Karpas-422 (cell line): ENCODE measurements around the gene SPECC1. TPM values are rescaled to one million over a fixed set of nuclear protein-coding genes. Genes with fewer than 3 reads are reported as not detected.

Experiments used
- DNase-seq: peaks from one replicate; pipeline ENCODE4 v3.0.0-alpha.2; 2015
- H2AFZ ChIP-seq: fragments of 200-600 bp; sonication (generic); 2 replicates; pipeline ENCODE4 v1.6.1; 2014; ENCODE audit warnings: antibody characterized with exemption, low read length, mixed read lengths
- H3K27ac ChIP-seq: fragments of 200-600 bp; sonication (generic); 2 replicates; pipeline ENCODE4 v1.5.1; 2014; ENCODE audit warnings: mild to moderate bottlenecking, low read length, moderate library complexity
- H3K27me3 ChIP-seq: fragments of 200-600 bp; sonication (generic); 2 replicates; pipeline ENCODE4 v1.6.1; 2014; ENCODE audit warnings: low read length, mixed read lengths
- H3K36me3 ChIP-seq: fragments of 200-600 bp; sonication (generic); 2 replicates; pipeline ENCODE4 v1.6.1; 2014; ENCODE audit warnings: low read length, mixed read lengths; ENCODE audit not compliant: insufficient read depth
- H3K4me1 ChIP-seq: fragments of 200-600 bp; sonication (generic); 2 replicates; pipeline ENCODE4 v1.6.1; 2014; ENCODE audit warnings: mild to moderate bottlenecking, low read length, mixed read lengths
- H3K4me2 ChIP-seq: fragments of 200-600 bp; sonication (generic); 2 replicates; pipeline ENCODE4 v1.6.1; 2014; ENCODE audit warnings: low read length, low read depth, mild to moderate bottlenecking; ENCODE audit not compliant: poor library complexity, severe bottlenecking
- H3K4me3 ChIP-seq: fragments of 200-600 bp; sonication (generic); 2 replicates; pipeline ENCODE4 v1.5.1; 2014; ENCODE audit warnings: mild to moderate bottlenecking, antibody characterized with exemption, low read length, mixed read lengths
- H3K79me2 ChIP-seq: fragments of 200-600 bp; sonication (generic); 2 replicates; pipeline ENCODE4 v1.6.1; 2014; ENCODE audit warnings: mild to moderate bottlenecking, low read length, mixed read lengths
- H3K9ac ChIP-seq: fragments of 200-600 bp; sonication (generic); 2 replicates; pipeline ENCODE4 v1.6.0; 2014; ENCODE audit warnings: low read length
- H3K9me2 ChIP-seq: fragments of 200-600 bp; sonication (generic), shearing (Covaris generic); replicated peaks from 2 replicates; pipeline ENCODE4 v1.6.0; 2014; ENCODE audit warnings: mild to moderate bottlenecking, low read length, moderate library complexity; ENCODE audit not compliant: insufficient read depth
- H3K9me3 ChIP-seq: fragments of 300-700, 200-600 bp; sonication (generic); 2 replicates; pipeline ENCODE4 v1.6.1; 2014; ENCODE audit warnings: low read length, mixed read lengths
- H4K20me1 ChIP-seq: fragments of 200-600 bp; sonication (generic); 2 replicates; pipeline ENCODE4 v1.6.1; 2014; ENCODE audit warnings: mild to moderate bottlenecking, antibody characterized with exemption, low read length, low read depth; ENCODE audit not compliant: insufficient read depth
- total RNA-seq: library from RNA; depleted of rRNA; stranded (reverse); fragments of >200 nt; shearing (Covaris generic); gene quantifications from 2 replicates; pipeline ENCODE4 v1.2.3, GENCODE V29; 2014; ENCODE audit warnings: low replicate concordance

SPECC1 gene
- total RNA-seq, 1 experiment from 2014 or later = not detected

- Histone ChIP-seq H3K27me3 (no peaks in the 10 kb centered on the region), H3K4me1 (no peaks in the 10 kb centered on the region), H3K9me3 (no peaks in the 10 kb centered on the region), H3K4me3 (no peak overlapping the region), H3K4me2 (no peak overlapping the region), H3K9me2 (no peaks in the 10 kb centered on the region), H4K20me1 (no peaks in the 10 kb centered on the region), H3K27ac (no peak overlapping the region), H3K79me2 (no peaks in the 10 kb centered on the region), H2AFZ (no peak overlapping the region), H3K36me3 (no peaks in the 10 kb centered on the region), H3K9ac (no peak overlapping the region)
- DNase-seq = no peak
Measured at GRCh38 chr17:20299013-20299412, 289.9 kb downstream of the SPECC1 start.

- Histone ChIP-seq H3K36me3 (no peaks in the 10 kb centered on the region), H3K4me2 (no peak overlapping the region), H3K9me3 (no peaks in the 10 kb centered on the region), H3K27me3 (no peaks in the 10 kb centered on the region), H2AFZ (no peak overlapping the region), H3K9me2 (no peaks in the 10 kb centered on the region), H3K9ac (no peak overlapping the region), H4K20me1 (no peaks in the 10 kb centered on the region), H3K4me3 (no peak overlapping the region), H3K27ac (no peak overlapping the region), H3K4me1 (no peaks in the 10 kb centered on the region), H3K79me2 (no peaks in the 10 kb centered on the region)
- no peak for DNase-seq
Measured at GRCh38 chr17:20300436-20300934, 291.3 kb downstream of the SPECC1 start.

- H3K9me3 ChIP-seq = no peaks in the 10 kb centered on the region; the same call in 1 of the 2 replicates
- H4K20me1 ChIP-seq = no peaks in the 10 kb centered on the region
Measured at GRCh38 chr17:20302246-20302917, 293.2 kb downstream of the SPECC1 start.

GRCh38 chr17:20304961-20305360, 295.8 kb downstream of the SPECC1 start:
- Histone ChIP-seq H3K9me2 (no peaks in the 10 kb centered on the region), H3K27ac (no peak overlapping the region), H3K4me2 (no peak overlapping the region), H3K9me3 (no peaks in the 10 kb centered on the region; the same call in 1 of the 2 replicates), H3K4me1 (no peaks in the 10 kb centered on the region), H2AFZ (no peak overlapping the region), H4K20me1 (no peaks in the 10 kb centered on the region), H3K79me2 (no peaks in the 10 kb centered on the region), H3K27me3 (no peaks in the 10 kb centered on the region), H3K9ac (no peak overlapping the region), H3K36me3 (no peaks in the 10 kb centered on the region), H3K4me3 (no peak overlapping the region)
- DNase-seq = no peak

More at GRCh38 chr17:20302246-20302917, 293.2 kb downstream of the SPECC1 start:
- Histone ChIP-seq H3K36me3 (no peaks in the 10 kb centered on the region), H2AFZ (no peak overlapping the region), H3K27me3 (no peaks in the 10 kb centered on the region), H3K27ac (no peak overlapping the region), H3K4me3 (no peak overlapping the region), H3K79me2 (no peaks in the 10 kb centered on the region), H3K4me1 (no peaks in the 10 kb centered on the region), H3K9me2 (no peaks in the 10 kb centered on the region), H3K4me2 (no peak overlapping the region), H3K9ac (no peak overlapping the region)
- DNase-seq = no peak

- no peaks in the 10 kb centered on the region for H3K27me3 ChIP-seq
- no peak overlapping the region for H3K4me2 ChIP-seq
- no peaks in the 10 kb centered on the region for H3K4me1 ChIP-seq
- no peaks in the 10 kb centered on the region for H3K79me2 ChIP-seq
- H2AFZ ChIP-seq = no peak overlapping the region
- no peak for DNase-seq
- H3K27ac ChIP-seq = no peak overlapping the region
- H3K9me2 ChIP-seq = no peaks in the 10 kb centered on the region
- no peak overlapping the region for H3K9ac ChIP-seq
- no peaks in the 10 kb centered on the region for H4K20me1 ChIP-seq
- H3K9me3 ChIP-seq = no peaks in the 10 kb centered on the region; the same call in 1 of the 2 replicates
- H3K36me3 ChIP-seq = no peaks in the 10 kb centered on the region
- no peak overlapping the region for H3K4me3 ChIP-seq
Measured at GRCh38 chr17:20306924-20307323, 297.8 kb downstream of the SPECC1 start.

- no peaks in the 10 kb centered on the region for H3K36me3 ChIP-seq
- no peaks in the 10 kb centered on the region for H4K20me1 ChIP-seq
- no peak overlapping the region for H3K9ac ChIP-seq
- no peaks in the 10 kb centered on the region for H3K79me2 ChIP-seq
- H3K9me3 ChIP-seq = no peaks in the 10 kb centered on the region; the same call in 1 of the 2 replicates
- no peak overlapping the region for H3K4me3 ChIP-seq
- H3K27me3 ChIP-seq = no peaks in the 10 kb centered on the region
- no peaks in the 10 kb centered on the region for H3K9me2 ChIP-seq
- H2AFZ ChIP-seq = no peak overlapping the region
- H3K4me2 ChIP-seq = no peak overlapping the region
- no peak overlapping the region for H3K27ac ChIP-seq
- no peak for DNase-seq
- no peaks in the 10 kb centered on the region for H3K4me1 ChIP-seq
Measured at GRCh38 chr17:20307326-20307910, 298.3 kb downstream of the SPECC1 start.

GRCh38 chr17:20310481-20310880, 301.3 kb downstream of the SPECC1 start:
- Histone ChIP-seq H3K4me2 (no peak overlapping the region), H3K9me3 (no peaks in the 10 kb centered on the region; the same call in 1 of the 2 replicates), H3K27me3 (no peaks in the 10 kb centered on the region), H3K4me3 (no peak overlapping the region), H3K79me2 (no peaks in the 10 kb centered on the region), H3K9ac (no peak overlapping the region), H4K20me1 (no peaks in the 10 kb centered on the region), H3K27ac (no peak overlapping the region), H3K4me1 (no peaks in the 10 kb centered on the region), H2AFZ (no peak overlapping the region), H3K9me2 (no peaks in the 10 kb centered on the region), H3K36me3 (no peaks in the 10 kb centered on the region)
- DNase-seq = no peak

GRCh38 chr17:20313306-20313705, 304.1 kb downstream of the SPECC1 start:
- H2AFZ ChIP-seq = no peak overlapping the region
- H3K36me3 ChIP-seq = no peaks in the 10 kb centered on the region
- no peak overlapping the region for H3K4me2 ChIP-seq
- H3K27ac ChIP-seq = no peak overlapping the region
- no peak overlapping the region for H3K9ac ChIP-seq
- H3K27me3 ChIP-seq = no peaks in the 10 kb centered on the region
- no peak overlapping the region for H3K4me3 ChIP-seq
- H3K9me2 ChIP-seq = no peaks in the 10 kb centered on the region
- no peaks in the 10 kb centered on the region for H3K79me2 ChIP-seq
- no peaks in the 10 kb centered on the region for H3K4me1 ChIP-seq
- DNase-seq = no peak
- H4K20me1 ChIP-seq = no peaks in the 10 kb centered on the region
- no peaks in the 10 kb centered on the region for H3K9me3 ChIP-seq
